Fibroblast of villous mesenchyme (primary cell): Measurements from ENCODE around the gene THPO. TPM values are rescaled to one million over a fixed set of nuclear protein-coding genes. Genes with fewer than 3 reads are reported as not detected.

ENCODE experiments used
- DNase-seq: peaks from one replicate; pipeline ENCODE4 v3.0.0-alpha.2; 2010; ENCODE audit warnings: low read depth
- H3K4me3 ChIP-seq: 2 replicates; pipeline ENCODE4 v1.5.1; 2011; ENCODE audit warnings: low read depth, mild to moderate bottlenecking, low read length
- total RNA-seq: library from RNA; depleted of rRNA; stranded (reverse); fragments of >200 nt; gene quantifications from 2 replicates; pipeline ENCODE4 v1.2.3, GENCODE V29; 2012
- TF ChIP-seq, protein P1 (sequence below): IDR thresholded peaks from 2 replicates; pipeline ENCODE4 v1.5.1; 2012; ENCODE audit warnings: low read depth, mild to moderate bottlenecking, low read length; ENCODE audit not compliant: insufficient read depth

THPO gene
- total RNA-seq, result 0.32 and 0.86 TPM in 2 replicates

- no peak for DNase-seq
- no peak within 1 kb of the TSS for H3K4me3 ChIP-seq
- TF ChIP-seq, protein P1, sequence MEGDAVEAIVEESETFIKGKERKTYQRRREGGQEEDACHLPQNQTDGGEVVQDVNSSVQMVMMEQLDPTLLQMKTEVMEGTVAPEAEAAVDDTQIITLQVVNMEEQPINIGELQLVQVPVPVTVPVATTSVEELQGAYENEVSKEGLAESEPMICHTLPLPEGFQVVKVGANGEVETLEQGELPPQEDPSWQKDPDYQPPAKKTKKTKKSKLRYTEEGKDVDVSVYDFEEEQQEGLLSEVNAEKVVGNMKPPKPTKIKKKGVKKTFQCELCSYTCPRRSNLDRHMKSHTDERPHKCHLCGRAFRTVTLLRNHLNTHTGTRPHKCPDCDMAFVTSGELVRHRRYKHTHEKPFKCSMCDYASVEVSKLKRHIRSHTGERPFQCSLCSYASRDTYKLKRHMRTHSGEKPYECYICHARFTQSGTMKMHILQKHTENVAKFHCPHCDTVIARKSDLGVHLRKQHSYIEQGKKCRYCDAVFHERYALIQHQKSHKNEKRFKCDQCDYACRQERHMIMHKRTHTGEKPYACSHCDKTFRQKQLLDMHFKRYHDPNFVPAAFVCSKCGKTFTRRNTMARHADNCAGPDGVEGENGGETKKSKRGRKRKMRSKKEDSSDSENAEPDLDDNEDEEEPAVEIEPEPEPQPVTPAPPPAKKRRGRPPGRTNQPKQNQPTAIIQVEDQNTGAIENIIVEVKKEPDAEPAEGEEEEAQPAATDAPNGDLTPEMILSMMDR, result no peak
Observed at GRCh38 chr3:184377882-184378445, at the start of gene THPO. Gene THPO (minus strand): TSS chr3:184378207. CDS start chr3:184376259, 1,948 bp downstream.

- H3K4me3 ChIP-seq, result no peak overlapping the region
- TF ChIP-seq, protein P1, result no peak
- DNase-seq, result no peak
Observed at GRCh38 chr3:184426691-184427141, 48.7 kb upstream of the THPO start.

DNA sequence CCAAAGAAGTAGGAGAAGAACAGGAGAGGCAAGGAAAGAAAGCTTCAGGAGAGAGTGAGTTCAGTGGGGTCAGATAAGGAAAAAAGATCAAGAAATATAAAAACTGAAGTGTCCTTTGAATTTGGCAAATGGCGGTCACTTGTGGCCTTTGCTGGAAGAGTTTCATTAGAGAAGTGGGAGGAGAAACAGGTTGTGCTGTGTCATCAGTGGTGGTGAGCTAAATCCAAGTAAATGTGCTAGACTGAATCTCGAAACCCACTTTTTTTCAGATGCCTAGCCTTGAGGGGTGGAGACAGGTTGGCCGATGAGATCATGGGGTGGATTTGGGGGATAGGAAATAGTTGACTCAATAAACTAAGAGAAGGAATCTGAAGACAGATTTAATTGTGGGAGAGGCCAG is 45.6 kb upstream of the THPO start:
- no peak for DNase-seq
- TF ChIP-seq, protein P1, result no peak
- no peak overlapping the region for H3K4me3 ChIP-seq

- no peak overlapping the region for H3K4me3 ChIP-seq
- DNase-seq, result no peak
- TF ChIP-seq, protein P1, result no peak
Observed at GRCh38 chr3:184419171-184419570, 41.2 kb upstream of the THPO start.

DNA sequence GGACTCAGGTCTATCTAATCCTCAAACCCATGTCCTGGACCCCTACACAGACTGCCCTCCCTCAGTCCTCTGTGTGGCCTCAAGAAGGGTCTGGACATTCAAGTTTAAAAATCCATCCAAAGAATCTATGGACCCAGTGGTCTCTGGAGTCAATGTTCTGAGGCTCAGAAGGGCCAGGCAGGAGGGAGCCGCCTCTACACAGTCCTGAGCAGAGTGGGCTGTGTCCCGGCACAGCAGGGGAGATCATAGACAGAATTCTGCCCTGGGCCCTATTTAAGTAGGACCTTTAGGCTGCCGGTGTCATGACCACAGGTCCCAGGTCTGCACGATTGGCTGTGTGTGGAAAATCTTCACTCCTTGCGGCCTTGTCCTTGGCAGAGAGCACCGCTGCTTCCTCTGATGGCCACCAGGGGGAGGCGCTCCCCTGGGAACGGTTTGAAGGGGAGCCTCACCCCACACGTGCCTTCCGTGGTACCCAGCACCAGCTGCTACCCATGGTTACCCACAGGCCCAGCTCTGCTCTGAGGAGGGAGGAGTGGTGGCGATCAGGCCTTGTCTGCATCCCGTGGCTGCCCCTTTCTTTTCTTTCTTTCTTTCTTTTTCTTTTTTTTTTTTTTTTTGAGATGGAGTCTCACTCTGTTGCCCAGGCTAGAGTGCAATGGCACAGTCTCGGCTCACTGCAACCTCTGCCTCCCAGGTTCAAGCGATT is 39.8 kb upstream of the THPO start:
- TF ChIP-seq, protein P1, result peak; percentile 95
- H3K4me3 ChIP-seq, result no peak overlapping the region
- peak; percentile 51 for DNase-seq

GRCh38 chr3:184415203-184415490 is 37.1 kb upstream of the THPO start:
- no peak overlapping the region for H3K4me3 ChIP-seq
- TF ChIP-seq, protein P1, result no peak
- DNase-seq, result no peak
